HL-60 (cell line): Measurements from ENCODE around the gene BLZF1.
A peak's percentile ranks its signal among the peaks of the same experiment; 100 is the strongest.

Experiments
- DNase-seq, 2 experiments: peaks; one replicate each; pipeline ENCODE4 v3.0.0-alpha.2; 2010 to 2020; ENCODE audit warnings: low read depth in 1 of 2, low spot score in 1 of 2
- H3K27ac ChIP-seq: fragments of 250-450 bp; sonication (Bioruptor Pico); replicated peaks from 2 replicates; pipeline ENCODE4 v1.5.1; 2020; ENCODE audit warnings: mild to moderate bottlenecking, moderate library complexity
- H3K27me3 ChIP-seq: fragments of 250-450 bp; sonication (Bioruptor Pico); 2 replicates; pipeline ENCODE4 v1.5.1; 2021; ENCODE audit warnings: mild to moderate bottlenecking, moderate library complexity; ENCODE audit not compliant: insufficient read depth, poor library complexity, severe bottlenecking
- H3K4me3 ChIP-seq: replicated peaks from 2 replicates; pipeline ENCODE4 v1.5.1; 2011; ENCODE audit warnings: mild to moderate bottlenecking, control low read depth, low read length; ENCODE audit not compliant: insufficient read depth
- GABPA ChIP-seq: IDR thresholded peaks from 2 replicates; pipeline ENCODE4 v1.6.1; 2012; ENCODE audit warnings: low read depth
- POLR2AphosphoS5 ChIP-seq: IDR thresholded peaks from 2 replicates; pipeline ENCODE4 v1.6.1; 2012; ENCODE audit warnings: low read depth
- SPI1 ChIP-seq: IDR thresholded peaks from 2 replicates; pipeline ENCODE4 v1.6.1; 2012; ENCODE audit warnings: low read depth, mild to moderate bottlenecking, borderline replicate concordance
- long read RNA-seq: library from polyadenylated mRNA; unstranded; transcript quantifications from one replicate; pipeline ENCODE4 v2.0.0, GENCODE V29; 2020
- TF ChIP-seq, protein P1 (sequence below): IDR thresholded peaks from one replicate; pipeline ENCODE4 v1.5.1; 2011; ENCODE audit warnings: low read length, control low read depth, inconsistent platforms; ENCODE audit not compliant: insufficient read depth
- TF ChIP-seq, protein P2 (sequence below): IDR thresholded peaks from 2 replicates; pipeline ENCODE4 v1.6.1; 2012; ENCODE audit warnings: low read depth; ENCODE audit not compliant: insufficient replicate concordance

The BLZF1 gene, protein sequence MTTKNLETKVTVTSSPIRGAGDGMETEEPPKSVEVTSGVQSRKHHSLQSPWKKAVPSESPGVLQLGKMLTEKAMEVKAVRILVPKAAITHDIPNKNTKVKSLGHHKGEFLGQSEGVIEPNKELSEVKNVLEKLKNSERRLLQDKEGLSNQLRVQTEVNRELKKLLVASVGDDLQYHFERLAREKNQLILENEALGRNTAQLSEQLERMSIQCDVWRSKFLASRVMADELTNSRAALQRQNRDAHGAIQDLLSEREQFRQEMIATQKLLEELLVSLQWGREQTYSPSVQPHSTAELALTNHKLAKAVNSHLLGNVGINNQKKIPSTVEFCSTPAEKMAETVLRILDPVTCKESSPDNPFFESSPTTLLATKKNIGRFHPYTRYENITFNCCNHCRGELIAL
- long read RNA-seq, transcript BLZF1-201 (8 exons, 2,300 nt): minor isoform, 10 of 133 reads
- long read RNA-seq, transcript BLZF1-203 (7 exons, 2,749 nt): major isoform, 96 of 133 reads
- long read RNA-seq, partial matches to known transcripts: 7 of 133 reads
- long read RNA-seq, other reads (novel, unspliced or antisense): 18 of 133 reads

DNA sequence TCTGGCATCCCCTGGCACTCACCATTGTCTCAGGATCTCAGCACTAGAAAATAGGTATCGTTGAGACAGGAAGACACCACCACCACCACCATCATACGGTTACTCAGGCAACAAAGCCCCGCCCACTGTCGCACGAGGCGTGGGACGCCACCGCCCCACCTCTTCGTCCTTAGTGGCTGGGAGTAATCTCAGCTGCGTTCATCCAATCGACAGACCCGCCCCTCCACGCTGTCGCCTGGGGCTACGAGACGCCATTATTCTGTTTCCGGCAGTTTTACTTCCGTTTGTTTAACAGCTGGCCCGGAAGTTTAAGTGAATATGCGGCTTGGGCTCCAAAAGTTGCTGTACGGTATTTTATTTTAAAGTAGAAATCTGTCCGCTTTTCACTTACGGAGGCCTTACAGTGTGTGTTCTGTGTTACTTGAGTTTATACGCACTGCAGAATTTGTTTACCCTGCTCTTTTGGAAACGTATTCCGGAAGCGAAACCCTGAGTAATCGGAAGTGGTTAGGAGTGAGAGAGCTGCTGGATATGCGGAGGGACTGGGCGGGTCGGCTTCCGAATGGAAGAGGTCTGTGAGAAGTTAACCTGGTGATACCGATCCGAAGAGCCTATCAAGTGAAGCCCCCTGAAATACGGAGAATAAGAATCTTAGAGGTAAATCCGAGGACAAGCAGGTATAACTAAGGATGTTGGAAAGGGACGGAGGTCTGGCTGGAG lies at the start of gene BLZF1, which contains the start of gene NME7:
BLZF1 (plus strand) TSS at position 510 of the 720 bp plus-strand sequence. CDS start 1,328 bp downstream, outside the sequence.
NME7 (minus strand) TSS at position 112 of the 720 bp plus-strand sequence; CDS start at position 25, 87 bp downstream.
- peak; percentile 93 to 98 for DNase-seq
- H3K27ac ChIP-seq: peak within 1 kb of the TSS; percentile 81

DNA sequence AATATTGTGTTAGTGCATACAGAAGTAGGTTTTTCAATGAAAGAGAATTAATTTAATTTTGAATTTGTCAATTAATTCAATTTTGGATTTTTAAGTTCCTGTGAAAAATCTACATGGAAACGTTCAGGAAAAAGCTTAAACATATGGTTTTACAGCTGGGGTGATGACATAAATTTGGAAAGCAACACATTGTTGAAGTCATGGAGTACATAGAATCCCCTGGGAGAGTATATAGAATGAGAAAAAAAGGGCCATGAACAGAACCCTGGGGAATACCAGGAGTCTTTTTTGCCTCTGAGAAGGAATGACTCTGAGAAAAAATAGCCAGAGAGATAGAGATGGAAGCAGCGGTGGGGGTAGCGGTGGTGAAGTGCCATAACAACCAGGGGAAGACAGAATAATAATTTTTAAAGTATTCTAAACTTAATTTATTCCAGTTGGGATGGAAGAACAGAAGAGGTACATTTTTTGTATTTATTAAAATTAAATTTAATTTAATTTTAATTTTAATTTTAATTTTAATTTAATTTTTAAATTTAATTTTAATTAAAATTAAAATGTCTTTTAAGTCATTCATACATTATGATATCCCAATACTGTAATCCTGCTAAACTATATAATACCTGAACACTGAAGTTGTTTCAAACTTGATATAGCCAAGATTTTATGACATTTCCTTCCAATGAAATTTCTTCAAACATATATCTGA lies 49.3 kb upstream of the BLZF1 start:
- TF ChIP-seq SPI1 (no peak), GABPA (no peak)
- H3K4me3 ChIP-seq: no peak overlapping the region
- no peak for DNase-seq

More for the DNA sequence above, at the start of gene BLZF1, which contains the start of gene NME7:
- Histone ChIP-seq H3K27me3 (no peaks in the 10 kb centered on the region), H3K4me3 (peak within 1 kb of the TSS; percentile 88)
- TF ChIP-seq, protein P1, sequence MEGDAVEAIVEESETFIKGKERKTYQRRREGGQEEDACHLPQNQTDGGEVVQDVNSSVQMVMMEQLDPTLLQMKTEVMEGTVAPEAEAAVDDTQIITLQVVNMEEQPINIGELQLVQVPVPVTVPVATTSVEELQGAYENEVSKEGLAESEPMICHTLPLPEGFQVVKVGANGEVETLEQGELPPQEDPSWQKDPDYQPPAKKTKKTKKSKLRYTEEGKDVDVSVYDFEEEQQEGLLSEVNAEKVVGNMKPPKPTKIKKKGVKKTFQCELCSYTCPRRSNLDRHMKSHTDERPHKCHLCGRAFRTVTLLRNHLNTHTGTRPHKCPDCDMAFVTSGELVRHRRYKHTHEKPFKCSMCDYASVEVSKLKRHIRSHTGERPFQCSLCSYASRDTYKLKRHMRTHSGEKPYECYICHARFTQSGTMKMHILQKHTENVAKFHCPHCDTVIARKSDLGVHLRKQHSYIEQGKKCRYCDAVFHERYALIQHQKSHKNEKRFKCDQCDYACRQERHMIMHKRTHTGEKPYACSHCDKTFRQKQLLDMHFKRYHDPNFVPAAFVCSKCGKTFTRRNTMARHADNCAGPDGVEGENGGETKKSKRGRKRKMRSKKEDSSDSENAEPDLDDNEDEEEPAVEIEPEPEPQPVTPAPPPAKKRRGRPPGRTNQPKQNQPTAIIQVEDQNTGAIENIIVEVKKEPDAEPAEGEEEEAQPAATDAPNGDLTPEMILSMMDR: no peak
- TF ChIP-seq, protein P2, sequence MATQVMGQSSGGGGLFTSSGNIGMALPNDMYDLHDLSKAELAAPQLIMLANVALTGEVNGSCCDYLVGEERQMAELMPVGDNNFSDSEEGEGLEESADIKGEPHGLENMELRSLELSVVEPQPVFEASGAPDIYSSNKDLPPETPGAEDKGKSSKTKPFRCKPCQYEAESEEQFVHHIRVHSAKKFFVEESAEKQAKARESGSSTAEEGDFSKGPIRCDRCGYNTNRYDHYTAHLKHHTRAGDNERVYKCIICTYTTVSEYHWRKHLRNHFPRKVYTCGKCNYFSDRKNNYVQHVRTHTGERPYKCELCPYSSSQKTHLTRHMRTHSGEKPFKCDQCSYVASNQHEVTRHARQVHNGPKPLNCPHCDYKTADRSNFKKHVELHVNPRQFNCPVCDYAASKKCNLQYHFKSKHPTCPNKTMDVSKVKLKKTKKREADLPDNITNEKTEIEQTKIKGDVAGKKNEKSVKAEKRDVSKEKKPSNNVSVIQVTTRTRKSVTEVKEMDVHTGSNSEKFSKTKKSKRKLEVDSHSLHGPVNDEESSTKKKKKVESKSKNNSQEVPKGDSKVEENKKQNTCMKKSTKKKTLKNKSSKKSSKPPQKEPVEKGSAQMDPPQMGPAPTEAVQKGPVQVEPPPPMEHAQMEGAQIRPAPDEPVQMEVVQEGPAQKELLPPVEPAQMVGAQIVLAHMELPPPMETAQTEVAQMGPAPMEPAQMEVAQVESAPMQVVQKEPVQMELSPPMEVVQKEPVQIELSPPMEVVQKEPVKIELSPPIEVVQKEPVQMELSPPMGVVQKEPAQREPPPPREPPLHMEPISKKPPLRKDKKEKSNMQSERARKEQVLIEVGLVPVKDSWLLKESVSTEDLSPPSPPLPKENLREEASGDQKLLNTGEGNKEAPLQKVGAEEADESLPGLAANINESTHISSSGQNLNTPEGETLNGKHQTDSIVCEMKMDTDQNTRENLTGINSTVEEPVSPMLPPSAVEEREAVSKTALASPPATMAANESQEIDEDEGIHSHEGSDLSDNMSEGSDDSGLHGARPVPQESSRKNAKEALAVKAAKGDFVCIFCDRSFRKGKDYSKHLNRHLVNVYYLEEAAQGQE: no peak
- TF ChIP-seq SPI1: peak; percentile 29; the same call in 1 of the 2 replicates
- peak; percentile 69 for TF ChIP-seq POLR2AphosphoS5
- peak; percentile 96 for TF ChIP-seq GABPA

DNA sequence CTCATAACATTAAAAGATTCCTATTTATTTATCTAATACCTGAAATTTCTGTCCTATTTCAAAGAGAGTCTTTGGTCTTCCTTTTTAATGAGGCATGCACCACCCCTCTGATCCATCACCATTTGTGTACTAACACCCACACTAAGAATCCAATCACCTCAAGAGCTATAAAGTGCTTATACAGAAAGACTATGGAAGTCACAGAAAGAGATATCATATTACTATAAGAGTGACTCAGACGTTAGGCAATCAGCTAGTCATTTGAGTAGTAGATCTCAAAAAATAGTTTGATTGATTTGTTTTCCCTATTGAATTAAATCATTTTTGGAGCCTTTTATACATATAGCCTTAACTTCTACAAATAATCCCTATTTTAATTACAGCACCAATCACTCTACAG lies 46.5 kb upstream of the BLZF1 start:
- no peak for DNase-seq
- Histone ChIP-seq H3K4me3 (no peak overlapping the region), H3K27me3 (no peaks in the 10 kb centered on the region), H3K27ac (no peak overlapping the region)
- no peak for TF ChIP-seq SPI1
- no peak for TF ChIP-seq POLR2AphosphoS5
- TF ChIP-seq, protein P1: no peak
- TF ChIP-seq, protein P2: no peak
- TF ChIP-seq GABPA: no peak

More for the DNA sequence above, 49.3 kb upstream of the BLZF1 start:
- Histone ChIP-seq H3K27ac (no peak overlapping the region), H3K27me3 (no peaks in the 10 kb centered on the region)
